OCI-LY1 (cell line): Measurements from ENCODE around the gene KLHL5.

ENCODE experiments used
- H2AFZ ChIP-seq: fragments of 200-600 bp; sonication (generic), shearing (Covaris generic); 2 replicates; pipeline ENCODE4 v1.6.0; 2014; ENCODE audit warnings: antibody characterized with exemption, mild to moderate bottlenecking, low read length
- H3F3A ChIP-seq: fragments of 200-600 bp; sonication (generic), shearing (Covaris generic); 2 replicates; pipeline ENCODE4 v1.6.0; 2014; ENCODE audit warnings: mild to moderate bottlenecking, antibody characterized with exemption, low read length, moderate library complexity; ENCODE audit not compliant: insufficient read depth
- H3K27ac ChIP-seq: fragments of 200-600 bp; sonication (generic); 2 replicates; pipeline ENCODE4 v1.5.1; 2014; ENCODE audit warnings: low read length, mixed run types, mild to moderate bottlenecking, low read depth; ENCODE audit not compliant: poor library complexity, severe bottlenecking
- H3K27me3 ChIP-seq: fragments of 200-600 bp; sonication (generic); 2 replicates; pipeline ENCODE4 v1.6.0; 2014; ENCODE audit warnings: antibody characterized with exemption, mild to moderate bottlenecking, low read length, moderate library complexity; ENCODE audit not compliant: insufficient read depth
- H3K36me3 ChIP-seq: fragments of 200-600 bp; sonication (generic); 2 replicates; pipeline ENCODE4 v1.6.1; 2014; ENCODE audit warnings: mild to moderate bottlenecking, antibody characterized with exemption, low read length, moderate library complexity, mixed read lengths; ENCODE audit not compliant: insufficient read depth
- H3K4me1 ChIP-seq: fragments of 200-600 bp; sonication (generic); 2 replicates; pipeline ENCODE4 v1.5.1; 2014; ENCODE audit warnings: mild to moderate bottlenecking, low read length, moderate library complexity; ENCODE audit not compliant: insufficient read depth, severe bottlenecking
- H3K4me2 ChIP-seq: fragments of 200-600 bp; sonication (generic), shearing (Covaris generic); 2 replicates; pipeline ENCODE4 v1.6.1; 2014; ENCODE audit warnings: low read length
- H3K4me3 ChIP-seq: fragments of 200-600 bp; sonication (generic); 2 replicates; pipeline ENCODE4 v1.5.1; 2014; ENCODE audit warnings: low read length, low read depth, mild to moderate bottlenecking, mixed read lengths; ENCODE audit not compliant: poor library complexity, severe bottlenecking
- H3K79me2 ChIP-seq: fragments of 200-600 bp; shearing (Covaris generic); 2 replicates; pipeline ENCODE4 v1.6.1; 2016; ENCODE audit warnings: mixed run types, low read length, mixed read lengths; ENCODE audit not compliant: insufficient read depth
- H3K9ac ChIP-seq: fragments of 200-600 bp; sonication (generic), shearing (Covaris generic); 2 replicates; pipeline ENCODE4 v1.6.1; 2014; ENCODE audit warnings: mild to moderate bottlenecking, low read length, mixed read lengths
- H3K9me2 ChIP-seq: fragments of 200-600 bp; sonication (generic), shearing (Covaris generic); 2 replicates; pipeline ENCODE4 v1.6.1; 2014; ENCODE audit warnings: low read depth, mild to moderate bottlenecking, low read length, mixed read lengths
- H3K9me3 ChIP-seq: fragments of 200-600 bp; shearing (Covaris generic); 2 replicates; pipeline ENCODE4 v1.6.1; 2014; ENCODE audit warnings: low read length, mixed read lengths
- H4K20me1 ChIP-seq: fragments of 200-600 bp; sonication (generic), shearing (Covaris generic); 2 replicates; pipeline ENCODE4 v1.6.0; 2016; ENCODE audit warnings: mild to moderate bottlenecking, low read length; ENCODE audit not compliant: insufficient read depth
- EZH2 ChIP-seq: fragments of 200-600 bp; sonication (generic), shearing (Covaris generic); IDR thresholded peaks from 2 replicates; pipeline ENCODE4 v1.8.0; 2017; ENCODE audit warnings: borderline replicate concordance, mixed run types, mild to moderate bottlenecking, antibody characterized with exemption, low read length, moderate library complexity, mixed read lengths
- TF ChIP-seq, protein P1 (sequence below): fragments of 200-600 bp; sonication (generic), shearing (Covaris generic); IDR thresholded peaks from 2 replicates; pipeline ENCODE4 v1.5.1; 2017; ENCODE audit warnings: mild to moderate bottlenecking, antibody characterized with exemption, low read length, moderate library complexity, mixed read lengths

KLHL5 gene

GRCh38 chr4:39106011-39106410 is 44.0 kb downstream of the KLHL5 start:
- H3K9ac ChIP-seq = no peak overlapping the region
- peaks cover 59% of the 10 kb centered on the region for H3K36me3 ChIP-seq
- no peak overlapping the region for H2AFZ ChIP-seq
- H3F3A ChIP-seq = no peaks in the 10 kb centered on the region
- H3K27me3 ChIP-seq = no peaks in the 10 kb centered on the region
- no peak for TF ChIP-seq EZH2
- TF ChIP-seq, protein P1, sequence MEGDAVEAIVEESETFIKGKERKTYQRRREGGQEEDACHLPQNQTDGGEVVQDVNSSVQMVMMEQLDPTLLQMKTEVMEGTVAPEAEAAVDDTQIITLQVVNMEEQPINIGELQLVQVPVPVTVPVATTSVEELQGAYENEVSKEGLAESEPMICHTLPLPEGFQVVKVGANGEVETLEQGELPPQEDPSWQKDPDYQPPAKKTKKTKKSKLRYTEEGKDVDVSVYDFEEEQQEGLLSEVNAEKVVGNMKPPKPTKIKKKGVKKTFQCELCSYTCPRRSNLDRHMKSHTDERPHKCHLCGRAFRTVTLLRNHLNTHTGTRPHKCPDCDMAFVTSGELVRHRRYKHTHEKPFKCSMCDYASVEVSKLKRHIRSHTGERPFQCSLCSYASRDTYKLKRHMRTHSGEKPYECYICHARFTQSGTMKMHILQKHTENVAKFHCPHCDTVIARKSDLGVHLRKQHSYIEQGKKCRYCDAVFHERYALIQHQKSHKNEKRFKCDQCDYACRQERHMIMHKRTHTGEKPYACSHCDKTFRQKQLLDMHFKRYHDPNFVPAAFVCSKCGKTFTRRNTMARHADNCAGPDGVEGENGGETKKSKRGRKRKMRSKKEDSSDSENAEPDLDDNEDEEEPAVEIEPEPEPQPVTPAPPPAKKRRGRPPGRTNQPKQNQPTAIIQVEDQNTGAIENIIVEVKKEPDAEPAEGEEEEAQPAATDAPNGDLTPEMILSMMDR = no peak
- H3K79me2 ChIP-seq = no peaks in the 10 kb centered on the region
- H3K27ac ChIP-seq = no peak overlapping the region
- no peak overlapping the region for H3K4me3 ChIP-seq
- no peak overlapping the region for H3K4me2 ChIP-seq
- H3K4me1 ChIP-seq = no peaks in the 10 kb centered on the region
- H4K20me1 ChIP-seq = no peaks in the 10 kb centered on the region
- H3K9me2 ChIP-seq = no peaks in the 10 kb centered on the region
- no peaks in the 10 kb centered on the region for H3K9me3 ChIP-seq

DNA sequence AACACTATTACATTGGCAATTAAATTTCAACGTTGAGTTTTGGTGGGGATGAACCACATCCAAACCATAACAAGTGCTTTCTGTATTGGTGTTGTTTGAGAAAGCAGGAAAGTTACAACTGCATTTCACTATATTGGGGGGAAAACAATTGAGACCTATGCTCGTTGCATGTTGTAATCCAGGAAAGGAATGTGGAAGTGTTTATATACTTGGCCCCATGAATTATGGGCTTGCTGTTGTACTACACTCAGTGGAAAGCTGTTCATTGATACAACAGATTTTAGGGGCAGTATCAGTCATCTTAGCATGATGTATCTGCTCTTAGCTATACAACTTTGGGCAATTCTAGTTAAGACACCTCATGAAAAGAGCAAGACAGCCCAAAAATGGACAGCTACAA is 52.4 kb downstream of the KLHL5 start:
- peaks cover 70% of the 10 kb centered on the region for H3K36me3 ChIP-seq
- H3K4me2 ChIP-seq = no peak overlapping the region
- no peak overlapping the region for H3K27ac ChIP-seq
- H3K9me2 ChIP-seq = no peaks in the 10 kb centered on the region
- H3K27me3 ChIP-seq = no peaks in the 10 kb centered on the region
- H4K20me1 ChIP-seq = no peaks in the 10 kb centered on the region
- no peaks in the 10 kb centered on the region for H3K79me2 ChIP-seq
- H3F3A ChIP-seq = no peaks in the 10 kb centered on the region
- H2AFZ ChIP-seq = no peak overlapping the region
- H3K9ac ChIP-seq = no peak overlapping the region
- TF ChIP-seq, protein P1 = no peak
- no peak for TF ChIP-seq EZH2
- H3K9me3 ChIP-seq = no peaks in the 10 kb centered on the region
- H3K4me3 ChIP-seq = no peak overlapping the region
- no peaks in the 10 kb centered on the region for H3K4me1 ChIP-seq

DNA sequence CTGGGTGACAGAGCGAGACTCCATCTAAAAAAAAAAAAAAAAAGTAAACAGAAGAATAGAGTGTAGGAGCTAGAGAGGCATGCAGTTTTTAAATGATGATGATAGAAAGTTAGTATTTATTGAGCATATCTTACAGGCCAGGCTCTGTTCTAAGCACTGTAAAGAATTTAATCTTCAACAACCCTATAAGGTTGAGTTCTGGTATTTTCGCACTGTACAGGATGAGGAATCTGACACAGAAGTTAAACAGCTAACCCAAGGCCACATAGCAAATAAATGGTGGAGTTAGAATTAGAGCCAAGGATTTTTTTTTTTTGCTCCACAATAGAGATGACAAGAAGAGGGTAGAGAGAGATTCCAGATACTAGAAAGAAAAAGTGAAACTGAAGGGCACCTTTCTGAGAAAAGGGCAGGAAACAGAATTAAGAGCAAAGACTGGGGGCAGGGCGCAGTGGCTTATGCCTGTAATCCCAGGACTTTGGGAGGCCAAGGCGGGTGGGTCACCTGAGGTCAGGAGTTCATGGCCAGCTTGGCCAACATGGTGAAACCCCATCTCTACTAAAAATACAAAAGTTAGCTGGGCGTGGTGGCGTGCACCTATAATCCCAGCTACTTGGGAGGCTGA is 56.1 kb downstream of the KLHL5 start:
- Histone ChIP-seq H3K4me3 (no peak overlapping the region), H3K27me3 (no peaks in the 10 kb centered on the region), H3K9ac (no peak overlapping the region), H3K9me2 (no peaks in the 10 kb centered on the region), H3F3A (no peaks in the 10 kb centered on the region), H3K79me2 (no peaks in the 10 kb centered on the region), H3K9me3 (peaks cover 1% of the 10 kb centered on the region; the same call in 1 of the 2 replicates), H3K36me3 (peaks cover 72% of the 10 kb centered on the region), H3K4me1 (no peaks in the 10 kb centered on the region), H2AFZ (no peak overlapping the region), H4K20me1 (no peaks in the 10 kb centered on the region), H3K4me2 (no peak overlapping the region), H3K27ac (no peak overlapping the region)
- no peak for TF ChIP-seq EZH2
- TF ChIP-seq, protein P1 = no peak
